Measurements from ENCODE around the gene MOCS1.

Gene MOCS1

GRCh38 chr6:39893286-39893685 is 41.0 kb downstream of the MOCS1 start:
- no peak for DNase-seq (ENCODE audit: low read depth)
- no peak overlapping the region for H3K4me3 ChIP-seq (ENCODE audit: low read depth, low read length)
- no peak for TF ChIP-seq CTCF (IDR thresholded peaks at IDR 0.05; ENCODE audit: low read depth, low read length, missing control alignments)

DNA sequence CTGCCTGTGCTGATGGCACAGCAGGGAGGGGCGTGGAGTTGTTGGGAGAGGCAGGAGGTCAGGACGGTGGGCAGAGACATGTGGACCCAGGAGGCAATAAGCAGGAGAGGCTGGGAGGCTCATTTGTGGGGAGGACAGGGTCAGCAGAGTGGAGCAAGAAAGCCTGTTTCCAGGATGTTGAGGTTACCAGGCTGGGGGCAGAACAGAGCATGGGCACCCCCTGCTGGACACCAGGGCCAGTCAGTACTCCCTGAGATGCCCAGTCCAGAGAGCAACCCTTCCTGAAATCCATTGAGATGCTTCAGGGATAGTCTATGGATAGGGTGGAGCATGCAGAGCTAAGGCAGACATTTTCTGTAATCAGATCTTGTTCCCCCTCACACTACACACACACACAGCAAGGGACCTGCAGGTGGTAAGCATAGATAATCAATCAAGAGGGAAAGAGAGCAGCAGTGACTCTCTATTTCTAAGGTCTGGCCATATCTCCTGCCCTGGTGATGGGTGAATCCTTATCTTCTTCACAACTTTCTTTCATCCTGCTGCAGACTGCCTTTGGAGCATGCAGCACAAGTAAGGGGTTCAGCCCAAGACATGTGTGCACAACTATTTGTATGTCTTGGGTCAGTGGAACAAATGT is 41.7 kb downstream of the MOCS1 start:
- no peak for DNase-seq (ENCODE audit: low read depth)
- peak; percentile 63 for TF ChIP-seq CTCF (IDR thresholded peaks at IDR 0.05; ENCODE audit: low read depth, low read length, missing control alignments)
- H3K4me3 ChIP-seq (ENCODE audit: low read depth, low read length) = no peak overlapping the region

- no peak overlapping the region for H3K4me3 ChIP-seq (ENCODE audit: low read depth, low read length)
- TF ChIP-seq CTCF (IDR thresholded peaks at IDR 0.05; ENCODE audit: low read depth, low read length, missing control alignments) = no peak
- DNase-seq (ENCODE audit: low read depth) = no peak
Observed at GRCh38 chr6:39891976-39892375, 42.3 kb downstream of the MOCS1 start.

- no peak overlapping the region for H3K4me3 ChIP-seq (ENCODE audit: low read depth, low read length)
- TF ChIP-seq CTCF (IDR thresholded peaks at IDR 0.05; ENCODE audit: low read depth, low read length, missing control alignments) = no peak
- DNase-seq (ENCODE audit: low read depth) = no peak
Observed at GRCh38 chr6:39891353-39891752, 42.9 kb downstream of the MOCS1 start.

- H3K4me3 ChIP-seq (ENCODE audit: low read depth, low read length) = no peak overlapping the region
- DNase-seq (ENCODE audit: low read depth) = no peak
- no peak for TF ChIP-seq CTCF (IDR thresholded peaks at IDR 0.05; ENCODE audit: low read depth, low read length, missing control alignments)
Observed at GRCh38 chr6:39889229-39889628, 45.0 kb downstream of the MOCS1 start.

- no peak for DNase-seq (ENCODE audit: low read depth)
- no peak overlapping the region for H3K4me3 ChIP-seq (ENCODE audit: low read depth, low read length)
- TF ChIP-seq CTCF (IDR thresholded peaks at IDR 0.05; ENCODE audit: low read depth, low read length, missing control alignments) = no peak
Observed at GRCh38 chr6:39887692-39888450, 46.4 kb downstream of the MOCS1 start.

DNA sequence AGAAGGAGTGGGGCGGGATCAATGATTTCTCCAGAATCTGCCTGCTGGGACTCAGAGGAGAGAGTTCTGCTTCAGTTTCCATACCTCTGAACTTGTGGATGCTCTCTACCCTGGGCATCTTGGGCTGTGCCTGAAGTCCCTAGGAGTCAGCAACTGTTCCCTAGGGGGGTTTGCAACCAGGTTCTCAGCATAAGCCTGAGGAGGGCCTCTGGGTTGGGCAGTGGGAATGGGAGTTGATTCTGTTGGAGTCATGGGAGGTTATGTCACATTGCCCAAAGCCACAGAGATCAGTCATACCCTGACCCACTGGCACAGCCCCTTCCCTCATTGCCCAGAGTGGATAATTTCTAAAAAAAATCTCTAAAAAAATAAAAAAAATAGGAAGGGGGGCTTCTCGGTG is 47.4 kb downstream of the MOCS1 start:
- no peak for DNase-seq (ENCODE audit: low read depth)

More for the DNA sequence above, 47.4 kb downstream of the MOCS1 start:
- TF ChIP-seq CTCF (IDR thresholded peaks at IDR 0.05; ENCODE audit: low read depth, low read length, missing control alignments) = no peak
- no peak overlapping the region for H3K4me3 ChIP-seq (ENCODE audit: low read depth, low read length)

Measured in GM12864 (cell line).